ENCODE data around the gene ABCD3. TPM values are rescaled to one million over a fixed set of nuclear protein-coding genes. Genes with fewer than 3 reads are reported as not detected.

Gene ABCD3
- total RNA-seq, 1 experiment from 2014 or later = 48.8 TPM

DNA sequence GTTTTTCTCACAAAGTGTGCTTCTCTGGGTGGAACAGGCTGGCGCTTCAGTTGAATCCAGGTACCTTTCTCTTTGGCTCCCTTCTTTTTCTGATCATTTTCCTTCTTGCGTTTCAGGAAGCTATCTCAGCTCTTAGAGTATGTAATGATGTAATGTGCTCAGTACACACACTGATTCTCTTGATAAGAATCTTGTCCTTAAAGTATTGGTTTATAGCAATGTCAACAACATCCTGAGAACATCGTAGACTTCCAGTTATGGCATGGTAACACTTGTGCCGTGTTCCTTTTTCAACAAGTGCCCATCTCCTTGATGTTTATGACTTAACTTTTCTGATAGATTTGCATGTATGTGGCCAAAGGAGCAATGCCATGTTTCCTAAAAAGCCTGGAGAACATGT lies 11.7 kb upstream of the ABCD3 start:
- no peaks in the 10 kb centered on the region for H3K9me2 ChIP-seq (ENCODE audit: insufficient read depth)
- H3K27ac ChIP-seq (ENCODE audit: low read depth, low read length) = no peak overlapping the region
- POLR2A ChIA-PET = no interaction called here
- RAD21 ChIA-PET (ENCODE audit: low non-redundant PET in 1 of 2, low total read pairs in 2 of 2, uncharacterized antibody in 2 of 2, unreplicated experiment in 2 of 2) = no interaction called here
- no TSS peak for BruUV-seq (replicated peaks)
- H4K20me1 ChIP-seq (ENCODE audit: insufficient read depth) = no peaks in the 10 kb centered on the region
- TF ChIP-seq EGR1 (IDR thresholded peaks at IDR 0.05; ENCODE audit: low read depth) (no peak), EZH2phosphoT487 (IDR thresholded peaks at IDR 0.05; ENCODE audit: borderline replicate concordance) (no peak), ZNF274 (IDR thresholded peaks at IDR 0.05; ENCODE audit: low read depth, low read length) (no peak), YY1 (IDR thresholded peaks at IDR 0.05; ENCODE audit: extremely low read depth, insufficient replicate concordance, low read depth, low read length) (no peak), FOSL1 (IDR thresholded peaks at IDR 0.05; ENCODE audit: low read depth) (no peak), POLR2AphosphoS5 (IDR thresholded peaks at IDR 0.05; ENCODE audit: low read depth, low read length) (no peak), EZH2 (IDR thresholded peaks at IDR 0.05) (no peak), SRF (IDR thresholded peaks at IDR 0.05; ENCODE audit: low read depth) (no peak), CEBPB (IDR thresholded peaks at IDR 0.05; ENCODE audit: low read depth) (no peak), POLR2A (IDR thresholded peaks at IDR 0.05; ENCODE audit: borderline replicate concordance, extremely low read depth, insufficient read depth, insufficient read length) (no peak), ELF1 (IDR thresholded peaks at IDR 0.05; ENCODE audit: borderline replicate concordance, low read depth) (no peak), TCF7L2 (IDR thresholded peaks at IDR 0.05; ENCODE audit: borderline replicate concordance, extremely low read depth, insufficient read depth, insufficient read length) (no peak), CBX3 (IDR thresholded peaks at IDR 0.05; ENCODE audit: low read depth) (no peak), SIN3A (IDR thresholded peaks at IDR 0.05; ENCODE audit: low read depth) (no peak), RAD21 (IDR thresholded peaks at IDR 0.05; ENCODE audit: low read depth) (no peak)
- TF ChIP-seq, protein P1, sequence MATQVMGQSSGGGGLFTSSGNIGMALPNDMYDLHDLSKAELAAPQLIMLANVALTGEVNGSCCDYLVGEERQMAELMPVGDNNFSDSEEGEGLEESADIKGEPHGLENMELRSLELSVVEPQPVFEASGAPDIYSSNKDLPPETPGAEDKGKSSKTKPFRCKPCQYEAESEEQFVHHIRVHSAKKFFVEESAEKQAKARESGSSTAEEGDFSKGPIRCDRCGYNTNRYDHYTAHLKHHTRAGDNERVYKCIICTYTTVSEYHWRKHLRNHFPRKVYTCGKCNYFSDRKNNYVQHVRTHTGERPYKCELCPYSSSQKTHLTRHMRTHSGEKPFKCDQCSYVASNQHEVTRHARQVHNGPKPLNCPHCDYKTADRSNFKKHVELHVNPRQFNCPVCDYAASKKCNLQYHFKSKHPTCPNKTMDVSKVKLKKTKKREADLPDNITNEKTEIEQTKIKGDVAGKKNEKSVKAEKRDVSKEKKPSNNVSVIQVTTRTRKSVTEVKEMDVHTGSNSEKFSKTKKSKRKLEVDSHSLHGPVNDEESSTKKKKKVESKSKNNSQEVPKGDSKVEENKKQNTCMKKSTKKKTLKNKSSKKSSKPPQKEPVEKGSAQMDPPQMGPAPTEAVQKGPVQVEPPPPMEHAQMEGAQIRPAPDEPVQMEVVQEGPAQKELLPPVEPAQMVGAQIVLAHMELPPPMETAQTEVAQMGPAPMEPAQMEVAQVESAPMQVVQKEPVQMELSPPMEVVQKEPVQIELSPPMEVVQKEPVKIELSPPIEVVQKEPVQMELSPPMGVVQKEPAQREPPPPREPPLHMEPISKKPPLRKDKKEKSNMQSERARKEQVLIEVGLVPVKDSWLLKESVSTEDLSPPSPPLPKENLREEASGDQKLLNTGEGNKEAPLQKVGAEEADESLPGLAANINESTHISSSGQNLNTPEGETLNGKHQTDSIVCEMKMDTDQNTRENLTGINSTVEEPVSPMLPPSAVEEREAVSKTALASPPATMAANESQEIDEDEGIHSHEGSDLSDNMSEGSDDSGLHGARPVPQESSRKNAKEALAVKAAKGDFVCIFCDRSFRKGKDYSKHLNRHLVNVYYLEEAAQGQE (IDR thresholded peaks at IDR 0.05; ENCODE audit: low read depth) = no peak
- TF ChIP-seq, protein P2, sequence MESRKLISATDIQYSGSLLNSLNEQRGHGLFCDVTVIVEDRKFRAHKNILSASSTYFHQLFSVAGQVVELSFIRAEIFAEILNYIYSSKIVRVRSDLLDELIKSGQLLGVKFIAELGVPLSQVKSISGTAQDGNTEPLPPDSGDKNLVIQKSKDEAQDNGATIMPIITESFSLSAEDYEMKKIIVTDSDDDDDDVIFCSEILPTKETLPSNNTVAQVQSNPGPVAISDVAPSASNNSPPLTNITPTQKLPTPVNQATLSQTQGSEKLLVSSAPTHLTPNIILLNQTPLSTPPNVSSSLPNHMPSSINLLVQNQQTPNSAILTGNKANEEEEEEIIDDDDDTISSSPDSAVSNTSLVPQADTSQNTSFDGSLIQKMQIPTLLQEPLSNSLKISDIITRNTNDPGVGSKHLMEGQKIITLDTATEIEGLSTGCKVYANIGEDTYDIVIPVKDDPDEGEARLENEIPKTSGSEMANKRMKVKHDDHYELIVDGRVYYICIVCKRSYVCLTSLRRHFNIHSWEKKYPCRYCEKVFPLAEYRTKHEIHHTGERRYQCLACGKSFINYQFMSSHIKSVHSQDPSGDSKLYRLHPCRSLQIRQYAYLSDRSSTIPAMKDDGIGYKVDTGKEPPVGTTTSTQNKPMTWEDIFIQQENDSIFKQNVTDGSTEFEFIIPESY (IDR thresholded peaks at IDR 0.05; ENCODE audit: extremely low read depth, insufficient replicate concordance, low read length) = no peak
- TF ChIP-seq, protein P3, sequence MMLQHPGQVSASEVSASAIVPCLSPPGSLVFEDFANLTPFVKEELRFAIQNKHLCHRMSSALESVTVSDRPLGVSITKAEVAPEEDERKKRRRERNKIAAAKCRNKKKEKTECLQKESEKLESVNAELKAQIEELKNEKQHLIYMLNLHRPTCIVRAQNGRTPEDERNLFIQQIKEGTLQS (IDR thresholded peaks at IDR 0.05) = no peak
- TF ChIP-seq, protein P4, sequence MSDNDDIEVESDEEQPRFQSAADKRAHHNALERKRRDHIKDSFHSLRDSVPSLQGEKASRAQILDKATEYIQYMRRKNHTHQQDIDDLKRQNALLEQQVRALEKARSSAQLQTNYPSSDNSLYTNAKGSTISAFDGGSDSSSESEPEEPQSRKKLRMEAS (IDR thresholded peaks at IDR 0.05) = no peak
- TF ChIP-seq, protein P5, sequence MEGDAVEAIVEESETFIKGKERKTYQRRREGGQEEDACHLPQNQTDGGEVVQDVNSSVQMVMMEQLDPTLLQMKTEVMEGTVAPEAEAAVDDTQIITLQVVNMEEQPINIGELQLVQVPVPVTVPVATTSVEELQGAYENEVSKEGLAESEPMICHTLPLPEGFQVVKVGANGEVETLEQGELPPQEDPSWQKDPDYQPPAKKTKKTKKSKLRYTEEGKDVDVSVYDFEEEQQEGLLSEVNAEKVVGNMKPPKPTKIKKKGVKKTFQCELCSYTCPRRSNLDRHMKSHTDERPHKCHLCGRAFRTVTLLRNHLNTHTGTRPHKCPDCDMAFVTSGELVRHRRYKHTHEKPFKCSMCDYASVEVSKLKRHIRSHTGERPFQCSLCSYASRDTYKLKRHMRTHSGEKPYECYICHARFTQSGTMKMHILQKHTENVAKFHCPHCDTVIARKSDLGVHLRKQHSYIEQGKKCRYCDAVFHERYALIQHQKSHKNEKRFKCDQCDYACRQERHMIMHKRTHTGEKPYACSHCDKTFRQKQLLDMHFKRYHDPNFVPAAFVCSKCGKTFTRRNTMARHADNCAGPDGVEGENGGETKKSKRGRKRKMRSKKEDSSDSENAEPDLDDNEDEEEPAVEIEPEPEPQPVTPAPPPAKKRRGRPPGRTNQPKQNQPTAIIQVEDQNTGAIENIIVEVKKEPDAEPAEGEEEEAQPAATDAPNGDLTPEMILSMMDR (IDR thresholded peaks at IDR 0.05 in 2 of 3, conservative IDR thresholded peaks at IDR 0.05 in 1 of 3; ENCODE audit: borderline replicate concordance in 1 of 3, insufficient read depth in 1 of 3, low read depth in 2 of 3, low read length in 2 of 3) = no peak
- H3K4me2 ChIP-seq (ENCODE audit: low read length) = no peak overlapping the region
- H3K27me3 ChIP-seq (ENCODE audit: insufficient read depth, low read length) = no peaks in the 10 kb centered on the region
- no peak for DNase-seq (ENCODE audit: low read depth, low spot score)
- intact Hi-C loops (cut with micrococcal nuclease) = no loop called here
- CTCF ChIA-PET = no interaction called here
- H3K9me3 ChIP-seq (ENCODE audit: control insufficient read depth in 1 of 2, insufficient read depth in 1 of 2, low read depth in 1 of 2, low read length in 2 of 2) = no peaks in the 10 kb centered on the region
- no peaks in the 10 kb centered on the region for H3K79me2 ChIP-seq (ENCODE audit: insufficient read depth, low read length)
- no peaks in the 10 kb centered on the region for H3K36me3 ChIP-seq (ENCODE audit: control insufficient read depth in 1 of 2, insufficient read depth in 2 of 2, low read length in 2 of 2)
- H2AFZ ChIP-seq (ENCODE audit: low read depth, low read length, poor library complexity, severe bottlenecking) = no peak overlapping the region
- no peaks in the 10 kb centered on the region for H3K4me1 ChIP-seq (ENCODE audit: control insufficient read depth in 1 of 2, insufficient read depth in 2 of 2, low read length in 2 of 2)
- H3K4me3 ChIP-seq (replicated peaks in 1 of 2; ENCODE audit: low read depth in 1 of 2, low read length in 2 of 2) = no peak overlapping the region
- no peak overlapping the region for H3K9ac ChIP-seq (ENCODE audit: low read length)
- no peak for ATAC-seq
